Spleen (tissue), 11 donors: ENCODE measurements around the gene CANT1. TPM values are rescaled to one million over a fixed set of nuclear protein-coding genes. Genes with fewer than 3 reads are reported as not detected.

Experiments
- DNase-seq: peaks from one replicate; pipeline ENCODE4 v3.0.0-alpha.2; 2020
- H3K27ac ChIP-seq, 8 donors: fragments of 200-600 bp; sonication (generic) in 7 of 8; 1 replicate in 4 of 8; 2 replicates in 4 of 8; pipeline versions ENCODE4 v1.5.0 to v1.8.0; 2016 to 2021; ENCODE audit warnings: inconsistent platforms in 4 of 8, mild to moderate bottlenecking in 4 of 8, moderate library complexity in 1 of 8
- H3K27me3 ChIP-seq, 7 donors: fragments of 200-600 bp; sonication (generic) in 6 of 7; replicated peaks in 1 of 7; 1 replicate in 4 of 7; 2 replicates in 3 of 7; pipeline versions ENCODE4 v1.5.0 to v1.8.0; 2016 to 2021; ENCODE audit warnings: inconsistent platforms in 3 of 7, mild to moderate bottlenecking in 1 of 7
- H3K36me3 ChIP-seq, 6 donors: fragments of 200-600 bp; sonication (generic) in 5 of 6; 1 replicate in 4 of 6; 2 replicates in 2 of 6; pipeline versions ENCODE4 v1.5.0 to v1.8.0; 2016 to 2021; ENCODE audit warnings: inconsistent platforms in 2 of 6
- H3K4me1 ChIP-seq, 6 donors: fragments of 200-600 bp; sonication (generic) in 5 of 6; 1 replicate in 3 of 6; 2 replicates in 3 of 6; pipeline versions ENCODE4 v1.5.0 to v1.8.0; 2016 to 2021; ENCODE audit warnings: inconsistent platforms in 3 of 6
- H3K4me3 ChIP-seq, 8 donors: fragments of 200-600 bp; sonication (generic) in 7 of 8; 1 replicate in 4 of 8; 2 replicates in 4 of 8; pipeline versions ENCODE4 v1.5.0 to v1.8.0; 2016 to 2021; ENCODE audit warnings: inconsistent platforms in 4 of 8, mild to moderate bottlenecking in 4 of 8, moderate library complexity in 2 of 8
- H3K9me3 ChIP-seq, 8 donors: fragments of 200-600 bp; sonication (generic) in 7 of 8; 1 replicate in 4 of 8; 2 replicates in 4 of 8; pipeline versions ENCODE4 v1.5.0 to v1.8.0; 2016 to 2021; ENCODE audit warnings: inconsistent platforms in 4 of 8
- CTCF ChIP-seq, 11 experiments: fragments of 200-600 bp in 7 of 11; fragments of 450-650 bp in 4 of 11; sonication (generic) in 4 of 11; IDR thresholded peaks in 8 of 11; conservative IDR thresholded peaks in 3 of 11; 1 replicate in 7 of 11; 2 replicates in 4 of 11; pipeline versions ENCODE4 v1.4.0 to v1.8.0; 2016 to 2021; ENCODE audit warnings: antibody characterized with exemption in 11 of 11, inconsistent platforms in 4 of 11, mild to moderate bottlenecking in 1 of 11
- POLR2A ChIP-seq, 3 donors: fragments of 450-650 bp; IDR thresholded peaks; one replicate each; pipeline ENCODE4 v1.5.1; 2017; ENCODE audit warnings: antibody characterized with exemption in 3 of 3, mild to moderate bottlenecking in 1 of 3
- POLR2AphosphoS5 ChIP-seq, 3 donors: sonication (generic); formaldehyde crosslinking; IDR thresholded peaks; one replicate each; pipeline ENCODE4 v1.5.1; 2017; ENCODE audit warnings: antibody characterized with exemption in 3 of 3
- WGBS, 5 donors: extraction: QIAGEN DNeasy Blood & Tissue Kit in 3 of 5; methylation state at CpG; one replicate each; pipeline versions ENCODE4 v1.1.5 to v1.1.7; 2013 to 2018; 5-methylcytosine and 5-hydroxymethylcytosine counted together
- intact Hi-C: fragments of 100-400 bp; cut with DNase I; formaldehyde crosslinking; loops from one replicate; pipeline ENCODE4 v1.15.0; 2023; ENCODE audit warnings: low total_unique reads
- polyA plus RNA-seq, 3 donors: library from polyadenylated mRNA; stranded (reverse); fragments of 200-250 nt; gene quantifications; one replicate each; pipeline ENCODE4 v1.2.1, GENCODE V29; 2013
- total RNA-seq, 7 donors: library from RNA; depleted of rRNA in 3 of 7; stranded (reverse); fragments of >200 nt in 3 of 7; fragmentation: NEBNext Ultra II Directional in 4 of 7; extraction: Animal tissue kit (Norgen Biotek cat#: 25700) in 4 of 7; gene quantifications; one replicate each; pipeline versions ENCODE4 v1.1.0 to v1.2.1, GENCODE V29; 2016 to 2021
- donor health status: healthy with polysubstance abuse.
- donor health status: DM: no; HTN: no; CAD: no; lungs with moderate emphysema.
- donor health status: DM: no; HTN: no; CAD: no.
- donor health status: Bipolar disorder and iron deficiency.
- donor health status: healthy.
- donor health status: DM: no; HTN: no; CAD: no.
- donor health status: DM: yes; HTN: yes; CAD: no.

The CANT1 gene
- total and polyA plus RNA-seq, 10 donors = 11.2 to 76.6 (median 50.2) TPM

- Histone ChIP-seq H3K4me3 (no peak overlapping the region), H3K9me3 (peaks cover 0 to 17% (median 9%) of the 10 kb centered on the region in 8 donors), H3K36me3 (no peaks in the 10 kb centered on the region), H3K27ac (no peak overlapping the region), H3K4me1 (peaks cover 6 to 50% (median 24%) of the 10 kb centered on the region in 6 donors), H3K27me3 (peaks cover 0 to 34% (median 7%) of the 10 kb centered on the region in 7 donors)
- 86 to 90% (median 89%) methylated on average over 2 of the region's 2 CpGs for WGBS, 5 donors
- TF ChIP-seq POLR2A (IDR thresholded peaks at IDR 0.05) = no peak
- TF ChIP-seq POLR2AphosphoS5 (IDR thresholded peaks at IDR 0.05) = no peak
- DNase-seq = no peak
- intact Hi-C loops = no loop called here
Measured at GRCh38 chr17:79019261-79019631, 9.7 kb upstream of the CANT1 start.

GRCh38 chr17:79018370-79018695 is 8.8 kb upstream of the CANT1 start:
- DNase-seq = no peak
- no peak overlapping the region for H3K4me3 ChIP-seq
- TF ChIP-seq POLR2AphosphoS5 (IDR thresholded peaks at IDR 0.05) = no peak
- TF ChIP-seq CTCF (IDR thresholded peaks at IDR 0.05 in 8 of 11, conservative IDR thresholded peaks at IDR 0.05 in 3 of 11) = no peak
- TF ChIP-seq POLR2A (IDR thresholded peaks at IDR 0.05) = no peak
- peaks cover 0 to 41% (median 20%) of the 10 kb centered on the region in 6 donors for H3K4me1 ChIP-seq
- no peak overlapping the region for H3K27ac ChIP-seq
- H3K27me3 ChIP-seq = peaks cover 0 to 25% (median 0%) of the 10 kb centered on the region in 7 donors
- peaks cover 0 to 17% (median 9%) of the 10 kb centered on the region in 8 donors for H3K9me3 ChIP-seq
- intact Hi-C loops = no loop called here
- H3K36me3 ChIP-seq = no peaks in the 10 kb centered on the region
- WGBS, 5 donors = 90 to 98% (median 94%) methylated on average over 3 of the region's 3 CpGs

- H3K9me3 ChIP-seq = peaks cover 0 to 17% (median 9%) of the 10 kb centered on the region in 8 donors
- TF ChIP-seq POLR2A (IDR thresholded peaks at IDR 0.05) = no peak
- no peak for TF ChIP-seq CTCF (IDR thresholded peaks at IDR 0.05 in 8 of 11, conservative IDR thresholded peaks at IDR 0.05 in 3 of 11)
- TF ChIP-seq POLR2AphosphoS5 (IDR thresholded peaks at IDR 0.05) = no peak
- intact Hi-C loops = no loop called here
- WGBS, 5 donors = 71 to 80% (median 76%) methylated on average over 6 of the region's 6 CpGs
- H3K4me3 ChIP-seq = no peak overlapping the region
- no peak overlapping the region for H3K27ac ChIP-seq
- H3K27me3 ChIP-seq = peaks cover 0 to 19% (median 0%) of the 10 kb centered on the region in 7 donors
- DNase-seq = no peak
- H3K36me3 ChIP-seq = no peaks in the 10 kb centered on the region
- H3K4me1 ChIP-seq = peaks cover 0 to 35% (median 19%) of the 10 kb centered on the region in 6 donors
Measured at GRCh38 chr17:79017546-79018369, 8.2 kb upstream of the CANT1 start.

- H3K4me1 ChIP-seq = peaks cover 7 to 24% (median 10%) of the 10 kb centered on the region in 6 donors
- DNase-seq = no peak
- no peaks in the 10 kb centered on the region for H3K36me3 ChIP-seq
- H3K27ac ChIP-seq = no peak overlapping the region
- peaks cover 0 to 17% (median 9%) of the 10 kb centered on the region in 8 donors for H3K9me3 ChIP-seq
- TF ChIP-seq POLR2A (IDR thresholded peaks at IDR 0.05) = no peak
- TF ChIP-seq CTCF (IDR thresholded peaks at IDR 0.05 in 8 of 11, conservative IDR thresholded peaks at IDR 0.05 in 3 of 11) = no peak
- TF ChIP-seq POLR2AphosphoS5 (IDR thresholded peaks at IDR 0.05) = no peak
- WGBS, 5 donors = 78 to 91% (median 90%) methylated on average over 2 of the region's 2 CpGs
- no peaks in the 10 kb centered on the region for H3K27me3 ChIP-seq
- H3K4me3 ChIP-seq = no peak overlapping the region
- intact Hi-C loops = no loop called here
Measured at GRCh38 chr17:79014158-79014758, 4.7 kb upstream of the CANT1 start.
